Activated T-cell treated with anti-CD3 and anti-CD28 coated beads, Interleukin-2, amount 50 U/mL, for 24 hours (primary cell): ENCODE results near the gene FANCD2.
"Not testable (repeated sequence)": the region's sequence is repeated elsewhere in the genome, so short reads cannot be mapped to it uniquely, and the experiment has no call there.

ENCODE experiments used
- DNase-seq: peaks from one replicate; pipeline ENCODE4 v3.0.0-alpha.2; 2020
- H3K27ac Mint-ChIP-seq: 2 replicates; pipeline ENCODE4 v1.8.0; 2020; ENCODE audit warnings: mild to moderate bottlenecking, mixed read lengths
- H3K27me3 Mint-ChIP-seq: 2 replicates; pipeline ENCODE4 v1.8.0; 2020; ENCODE audit warnings: mixed read lengths
- H3K36me3 Mint-ChIP-seq: 2 replicates; pipeline ENCODE4 v1.8.0; 2020; ENCODE audit warnings: low read depth, mixed read lengths
- H3K4me1 Mint-ChIP-seq: 2 replicates; pipeline ENCODE4 v1.8.0; 2020; ENCODE audit warnings: low read depth, mixed read lengths
- H3K4me3 Mint-ChIP-seq: 2 replicates; pipeline ENCODE4 v1.8.0; 2020; ENCODE audit warnings: mild to moderate bottlenecking, moderate library complexity, mixed read lengths
- H3K9me3 Mint-ChIP-seq: 2 replicates; pipeline ENCODE4 v1.8.0; 2020; ENCODE audit warnings: mixed read lengths

FANCD2 gene

GRCh38 chr3:10115326-10116137, 89.3 kb downstream of the FANCD2 start, which contains the start of gene BRK1:
Gene BRK1 (plus strand): TSS chr3:10115675. CDS start chr3:10115702, 27 bp downstream.
- Mint-ChIP-seq H3K9me3 (no peaks in the 10 kb centered on the region), H3K4me3 (peak within 1 kb of the TSS; percentile 98), H3K4me1 (peaks cover 33% of the 10 kb centered on the region), H3K27ac (peak within 1 kb of the TSS; percentile 98), H3K36me3 (peaks cover 48% of the 10 kb centered on the region), H3K27me3 (no peaks in the 10 kb centered on the region)
- DNase-seq, result peak; percentile 93

DNA sequence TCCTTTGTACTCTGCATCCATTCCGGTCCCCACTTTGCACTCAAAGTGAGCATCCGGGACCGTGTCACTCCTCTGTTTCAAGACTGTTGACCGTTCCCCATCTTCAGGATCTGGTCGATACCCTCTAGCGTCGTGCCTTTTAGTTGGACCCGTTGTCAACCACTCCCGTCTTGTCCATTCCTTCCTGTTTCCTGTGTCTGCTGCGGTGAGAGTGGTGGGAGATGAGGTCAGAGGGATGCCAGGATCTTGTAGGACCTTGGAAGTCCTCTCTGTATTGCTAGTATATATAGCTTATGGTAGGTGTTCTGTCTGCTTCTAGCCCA, 89.9 kb downstream of the FANCD2 start:
- Mint-ChIP-seq H3K36me3 (peaks cover 54% of the 10 kb centered on the region), H3K27ac (peak overlapping the region; percentile 98), H3K27me3 (no peaks in the 10 kb centered on the region), H3K4me1 (peaks cover 39% of the 10 kb centered on the region), H3K4me3 (peak overlapping the region; percentile 98), H3K9me3 (no peaks in the 10 kb centered on the region)
- DNase-seq, result no peak

- Mint-ChIP-seq H3K36me3 (peaks cover 59% of the 10 kb centered on the region), H3K27me3 (no peaks in the 10 kb centered on the region), H3K27ac (peak overlapping the region; percentile 98), H3K4me1 (peaks cover 42% of the 10 kb centered on the region), H3K9me3 (no peaks in the 10 kb centered on the region), H3K4me3 (peak overlapping the region; percentile 98)
- no peak for DNase-seq
Observed at GRCh38 chr3:10116928-10117327, 90.7 kb downstream of the FANCD2 start.

GRCh38 chr3:10119376-10119775, 93.1 kb downstream of the FANCD2 start:
- H3K36me3 Mint-ChIP-seq, result peaks cover 77% of the 10 kb centered on the region
- peaks cover 58% of the 10 kb centered on the region for H3K4me1 Mint-ChIP-seq
- DNase-seq, result no peak
- H3K9me3 Mint-ChIP-seq, result no peaks in the 10 kb centered on the region
- H3K4me3 Mint-ChIP-seq, result no peak overlapping the region
- peak overlapping the region; percentile 47 for H3K27ac Mint-ChIP-seq
- no peaks in the 10 kb centered on the region for H3K27me3 Mint-ChIP-seq

GRCh38 chr3:10121064-10121463, 94.8 kb downstream of the FANCD2 start:
- Mint-ChIP-seq H3K36me3 (peaks cover 85% of the 10 kb centered on the region), H3K4me1 (peaks cover 59% of the 10 kb centered on the region), H3K9me3 (no peaks in the 10 kb centered on the region), H3K27me3 (no peaks in the 10 kb centered on the region), H3K4me3 (no peak overlapping the region), H3K27ac (peak overlapping the region; percentile 9)
- no peak for DNase-seq

DNA sequence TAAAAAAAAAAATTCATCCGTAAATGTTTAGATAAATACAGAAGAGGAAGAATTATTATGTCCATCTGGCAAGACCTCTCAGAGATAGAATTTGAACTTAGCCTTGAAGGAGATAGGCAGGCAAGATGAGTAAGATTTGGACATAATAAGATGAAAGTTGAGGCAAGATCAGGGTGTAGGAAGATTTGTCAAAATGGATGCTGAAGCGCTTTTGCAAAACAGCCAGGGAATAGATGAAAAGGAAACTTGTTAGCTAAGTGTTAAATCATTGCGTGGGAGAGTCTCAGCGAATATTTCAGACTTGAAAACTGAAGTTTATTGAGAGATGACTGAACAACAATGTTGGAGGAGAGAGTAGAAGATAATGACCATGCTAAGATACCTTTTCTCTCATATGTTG, 96.5 kb downstream of the FANCD2 start:
- H3K9me3 Mint-ChIP-seq, result no peaks in the 10 kb centered on the region
- DNase-seq, result no peak
- H3K27me3 Mint-ChIP-seq, result no peaks in the 10 kb centered on the region
- H3K27ac Mint-ChIP-seq, result peak overlapping the region; percentile 58
- no peak overlapping the region for H3K4me3 Mint-ChIP-seq
- peaks cover 48% of the 10 kb centered on the region for H3K4me1 Mint-ChIP-seq
- peaks cover 87% of the 10 kb centered on the region for H3K36me3 Mint-ChIP-seq

- not testable (repeated sequence) for H3K4me1 Mint-ChIP-seq, H3K27ac Mint-ChIP-seq, H3K36me3 Mint-ChIP-seq, DNase-seq, H3K4me3 Mint-ChIP-seq, H3K27me3 Mint-ChIP-seq, H3K9me3 Mint-ChIP-seq
Observed at GRCh38 chr3:10135872-10136271, 109.6 kb downstream of the FANCD2 start.

DNA sequence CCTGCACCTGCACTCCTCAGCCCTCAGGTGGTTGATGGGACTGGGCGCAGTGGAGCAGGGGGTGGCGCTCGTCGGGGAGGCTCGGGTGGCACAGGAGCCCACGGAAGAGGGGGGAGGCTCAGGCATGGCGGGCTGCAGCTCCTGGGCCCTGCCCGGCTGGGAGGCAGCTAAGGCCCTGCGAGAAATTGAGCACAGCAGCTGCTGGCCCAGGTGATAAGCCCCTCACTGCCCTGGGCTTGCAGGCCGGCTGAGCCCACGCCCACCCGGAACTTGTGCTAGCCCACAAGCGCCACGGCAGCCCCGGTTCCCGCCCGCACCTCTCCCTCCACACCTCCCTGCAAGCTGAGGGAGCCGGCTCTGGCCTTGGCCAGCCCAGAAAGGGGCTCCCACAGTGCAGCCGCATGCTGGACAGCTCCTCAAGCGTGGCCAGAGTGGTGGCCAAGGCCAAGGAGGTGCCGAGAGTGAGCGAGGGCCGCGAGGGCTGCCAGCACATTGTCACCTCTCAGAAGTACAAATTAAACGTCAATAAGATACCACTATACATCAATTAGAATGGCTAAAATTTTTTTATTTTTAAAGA, 110.3 kb downstream of the FANCD2 start:
- Mint-ChIP-seq H3K27ac (no peak overlapping the region), H3K4me1 (peaks cover 6% of the 10 kb centered on the region), H3K27me3 (no peaks in the 10 kb centered on the region), H3K4me3 (no peak overlapping the region), H3K36me3 (no peaks in the 10 kb centered on the region), H3K9me3 (no peaks in the 10 kb centered on the region)
- DNase-seq, result no peak

GRCh38 chr3:10137178-10137577, 110.9 kb downstream of the FANCD2 start:
- no peak for DNase-seq
- Mint-ChIP-seq H3K4me3 (no peak overlapping the region), H3K4me1 (peaks cover 6% of the 10 kb centered on the region), H3K9me3 (no peaks in the 10 kb centered on the region), H3K36me3 (peaks cover 6% of the 10 kb centered on the region), H3K27ac (no peak overlapping the region), H3K27me3 (no peaks in the 10 kb centered on the region)

GRCh38 chr3:10140996-10141546, 114.8 kb downstream of the FANCD2 start:
- Mint-ChIP-seq H3K27ac (peak overlapping the region; percentile 97), H3K9me3 (no peaks in the 10 kb centered on the region), H3K4me3 (peak overlapping the region; percentile 89), H3K27me3 (no peaks in the 10 kb centered on the region), H3K36me3 (peaks cover 35% of the 10 kb centered on the region), H3K4me1 (peaks cover 26% of the 10 kb centered on the region)
- no peak for DNase-seq

- Mint-ChIP-seq H3K27ac (peak overlapping the region; percentile 97), H3K27me3 (no peaks in the 10 kb centered on the region), H3K9me3 (no peaks in the 10 kb centered on the region), H3K36me3 (peaks cover 51% of the 10 kb centered on the region), H3K4me1 (peaks cover 32% of the 10 kb centered on the region), H3K4me3 (peak overlapping the region; percentile 89)
- peak; percentile 42 for DNase-seq
Observed at GRCh38 chr3:10142707-10143560, 116.7 kb downstream of the FANCD2 start.

- Mint-ChIP-seq H3K36me3 (peaks cover 76% of the 10 kb centered on the region), H3K4me1 (peaks cover 35% of the 10 kb centered on the region), H3K27me3 (no peaks in the 10 kb centered on the region), H3K9me3 (no peaks in the 10 kb centered on the region), H3K4me3 (peak overlapping the region; percentile 63), H3K27ac (peak overlapping the region; percentile 45)
- DNase-seq, result no peak
Observed at GRCh38 chr3:10145685-10146084, 119.4 kb downstream of the FANCD2 start.

- no peaks in the 10 kb centered on the region for H3K27me3 Mint-ChIP-seq
- H3K27ac Mint-ChIP-seq, result peak overlapping the region; percentile 77
- H3K9me3 Mint-ChIP-seq, result no peaks in the 10 kb centered on the region
- peaks cover 18% of the 10 kb centered on the region for H3K4me1 Mint-ChIP-seq
- no peak for DNase-seq
- peaks cover 85% of the 10 kb centered on the region for H3K36me3 Mint-ChIP-seq
- no peak overlapping the region for H3K4me3 Mint-ChIP-seq
Observed at GRCh38 chr3:10149226-10149625, 123.0 kb downstream of the FANCD2 start.

GRCh38 chr3:10150987-10151386, 124.8 kb downstream of the FANCD2 start:
- Mint-ChIP-seq H3K36me3 (peaks cover 90% of the 10 kb centered on the region), H3K4me3 (no peak overlapping the region), H3K9me3 (no peaks in the 10 kb centered on the region), H3K4me1 (peaks cover 12% of the 10 kb centered on the region), H3K27me3 (no peaks in the 10 kb centered on the region), H3K27ac (no peak overlapping the region)
- DNase-seq, result no peak
